ENCODE data around the gene GPR17.

Gene GPR17

DNA sequence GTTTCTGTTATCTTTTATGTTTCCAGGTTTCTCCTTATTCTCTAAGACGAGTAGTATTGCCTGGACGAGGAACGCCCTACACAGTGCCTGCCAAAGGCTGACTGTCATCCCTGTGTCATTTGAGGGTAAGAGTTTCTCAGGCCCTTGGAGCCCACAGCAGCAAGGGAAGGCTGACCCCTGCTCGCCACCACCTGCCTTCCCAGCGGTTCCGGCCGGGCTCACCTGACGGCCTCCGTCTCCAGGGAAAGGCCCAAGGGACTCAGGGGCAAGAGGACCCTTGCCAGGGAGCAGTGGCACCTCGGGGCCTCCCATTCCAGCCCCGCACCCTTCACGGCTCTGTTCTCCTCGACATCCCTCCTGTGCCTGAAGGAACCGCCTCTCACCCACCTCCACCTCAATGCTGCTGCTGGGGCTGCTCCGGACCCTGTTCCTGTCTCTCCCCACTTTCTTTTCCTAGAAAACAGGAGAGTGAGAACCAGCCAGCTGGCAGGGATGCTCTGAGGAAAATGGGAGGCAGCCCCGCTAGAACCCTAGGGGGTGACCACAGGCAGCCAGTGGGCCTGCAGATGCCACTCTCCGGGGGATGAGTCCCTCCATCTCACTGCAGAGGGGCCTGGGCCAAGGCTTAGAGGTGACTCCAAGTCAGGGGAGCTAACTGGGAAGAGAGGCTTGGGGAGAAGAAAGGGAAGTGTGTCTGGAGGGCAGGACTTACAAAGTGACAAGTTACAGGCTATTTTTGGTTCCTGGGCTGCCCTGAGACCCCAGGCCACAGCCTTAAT lies 27.5 kb downstream of the GPR17 start:
- DNase-seq: no peak

DNA sequence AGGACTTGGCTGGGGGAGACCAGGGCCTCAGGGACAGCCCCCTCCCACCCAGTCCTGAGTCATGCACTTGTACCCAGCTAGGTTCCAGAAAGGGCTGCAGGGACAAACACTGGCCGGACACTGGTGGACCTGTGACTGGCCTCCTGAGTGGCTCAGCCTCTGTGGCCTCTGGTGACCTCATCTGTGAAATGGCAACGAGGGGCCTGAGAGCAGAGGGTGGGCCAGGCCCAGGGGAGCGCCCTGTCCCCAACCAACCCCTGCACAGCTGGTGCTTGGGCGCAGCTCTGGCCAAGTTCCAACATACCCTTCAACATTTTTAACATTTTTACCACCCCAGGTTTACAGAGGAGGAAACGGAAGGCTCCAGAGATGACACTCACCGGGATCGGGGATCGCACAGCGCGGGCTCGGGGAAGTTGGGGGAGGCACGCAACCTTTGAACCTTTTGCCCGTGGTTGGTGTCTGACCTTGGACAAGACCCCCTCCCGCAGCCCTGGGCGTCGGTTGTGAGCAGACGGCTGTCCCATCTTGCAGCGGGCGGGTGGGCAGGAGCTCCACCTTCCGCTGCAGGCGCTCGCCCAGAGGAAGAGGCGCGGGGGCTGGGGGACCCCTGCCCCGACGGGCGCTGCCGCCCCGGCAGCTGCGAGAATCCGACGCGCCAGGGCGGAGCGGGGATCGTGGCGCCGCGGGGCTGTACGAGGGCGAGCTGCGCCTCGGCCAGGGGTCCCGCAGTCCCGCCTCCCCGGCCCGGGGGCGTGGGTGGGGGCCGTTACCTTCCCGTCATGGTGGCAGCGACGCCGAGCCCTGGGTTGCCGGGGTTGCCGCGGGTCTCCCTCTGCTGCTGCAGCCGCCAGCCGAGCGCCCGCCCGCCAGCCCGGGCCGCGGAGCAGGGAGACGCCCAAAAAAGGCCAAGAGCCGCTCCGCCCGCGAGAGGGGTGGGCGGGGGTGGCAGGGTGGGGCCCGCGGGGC lies 28.6 kb downstream of the GPR17 start:
- no peak for DNase-seq

DNA sequence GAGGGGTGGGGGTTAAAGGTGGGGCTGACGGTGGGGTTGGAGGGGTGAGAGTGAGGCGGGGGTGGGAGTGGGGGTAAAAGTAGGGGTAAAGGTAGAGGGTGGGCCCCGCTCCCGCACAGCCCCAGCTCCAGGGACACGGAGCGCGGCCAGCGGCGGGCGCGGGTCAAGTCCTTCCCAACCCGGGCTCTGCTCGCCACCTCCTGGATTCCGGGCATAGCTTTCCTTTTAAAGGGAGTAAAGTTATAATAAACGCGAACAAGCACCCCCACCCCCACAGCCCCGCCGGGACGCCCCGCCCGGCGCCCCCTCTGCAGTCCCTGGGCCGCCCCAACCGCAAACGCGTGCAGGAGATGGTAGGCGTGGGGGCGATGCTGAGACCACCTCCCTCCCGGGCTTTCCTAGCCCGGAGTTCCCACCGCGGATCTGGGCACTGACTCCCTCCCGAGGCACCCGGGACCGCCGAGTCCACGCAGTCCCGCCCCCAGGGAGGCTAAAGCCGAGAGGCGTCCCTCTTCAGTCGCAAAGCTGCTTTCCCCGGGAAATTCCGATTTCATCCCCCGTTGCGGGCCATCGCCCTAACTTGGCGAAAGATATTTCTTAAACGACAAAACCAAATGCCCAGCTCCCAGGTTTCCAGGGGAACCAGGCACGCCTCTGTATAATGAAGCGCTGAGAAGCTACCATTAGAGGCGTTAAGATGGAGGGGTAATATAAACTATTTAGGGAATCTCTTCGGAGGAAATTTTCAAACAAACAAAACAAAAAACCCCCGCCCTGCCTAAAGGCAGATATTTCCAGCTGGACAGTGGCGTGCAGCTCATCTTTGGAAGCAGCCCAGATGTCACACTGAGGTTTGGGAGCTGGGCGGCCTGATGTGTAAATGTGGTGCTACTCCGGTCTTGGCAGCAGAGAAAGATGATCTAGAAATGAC lies 29.6 kb downstream of the GPR17 start, which contains the start of gene LIMS2:
LIMS2 (minus strand) TSS at position 200 of the 931 bp plus-strand sequence. CDS start 506 bp downstream, outside the sequence.
- DNase-seq: no peak

DNA sequence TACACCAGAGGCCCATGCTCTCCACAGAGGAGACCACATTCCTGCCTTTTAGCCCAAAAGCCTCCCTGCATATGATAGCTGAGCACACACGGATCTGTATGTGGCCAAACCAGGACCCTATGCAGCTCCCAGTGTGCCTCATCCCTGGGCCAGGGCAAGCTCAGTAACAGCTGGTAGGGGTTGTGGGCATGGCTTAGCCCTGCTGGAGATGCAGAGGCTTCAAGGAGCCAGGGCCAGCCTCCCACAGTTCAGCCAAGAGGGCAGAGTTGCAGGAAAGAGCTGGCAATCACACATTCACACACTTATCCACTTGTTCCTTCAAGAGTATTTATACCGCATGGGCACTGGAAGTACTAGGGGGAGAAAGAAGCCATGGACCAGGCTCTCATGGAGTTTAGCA lies 31.0 kb downstream of the GPR17 start:
- DNase-seq: no peak

DNA sequence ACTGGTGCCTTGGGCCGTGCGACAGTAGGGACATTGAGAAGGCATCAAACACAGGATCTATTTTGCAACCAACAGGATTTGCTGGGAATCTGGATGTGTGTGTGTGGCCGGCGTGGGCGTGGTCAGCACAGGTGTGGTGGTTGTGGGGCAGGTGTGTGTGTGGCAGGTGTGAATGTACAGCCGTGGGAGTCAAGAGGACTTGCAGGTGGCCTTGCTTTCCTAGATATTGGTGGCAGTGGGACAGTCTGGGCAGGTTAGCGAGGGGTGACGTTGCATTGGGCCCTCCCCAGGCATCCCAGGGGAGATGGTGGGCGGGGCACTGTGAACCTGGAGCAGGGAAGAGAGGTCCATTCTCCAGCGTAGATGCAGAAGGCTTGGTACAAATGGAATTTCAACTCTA lies 32.6 kb downstream of the GPR17 start:
- no peak for DNase-seq

DNA sequence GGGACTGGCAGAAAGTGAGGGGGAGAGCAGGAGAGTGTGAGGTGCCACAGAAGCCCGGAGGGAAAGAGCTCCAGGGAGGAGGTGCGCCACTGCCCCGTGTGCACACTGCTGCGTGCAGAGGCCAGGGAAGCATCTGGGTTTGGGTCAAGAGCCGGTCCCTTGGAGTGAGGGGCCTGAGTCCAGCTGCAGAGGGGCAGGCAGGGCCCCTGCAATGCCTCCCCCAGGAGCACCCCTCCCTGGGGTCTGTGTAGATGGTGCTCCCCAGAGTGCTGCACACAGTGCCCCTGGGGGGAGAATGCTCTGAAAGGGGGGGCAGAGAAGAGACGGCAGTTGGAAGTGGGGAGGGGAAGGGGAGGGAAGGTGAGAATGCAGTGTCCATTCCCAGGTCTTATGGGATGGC lies 33.0 kb downstream of the GPR17 start:
- DNase-seq: no peak

DNA sequence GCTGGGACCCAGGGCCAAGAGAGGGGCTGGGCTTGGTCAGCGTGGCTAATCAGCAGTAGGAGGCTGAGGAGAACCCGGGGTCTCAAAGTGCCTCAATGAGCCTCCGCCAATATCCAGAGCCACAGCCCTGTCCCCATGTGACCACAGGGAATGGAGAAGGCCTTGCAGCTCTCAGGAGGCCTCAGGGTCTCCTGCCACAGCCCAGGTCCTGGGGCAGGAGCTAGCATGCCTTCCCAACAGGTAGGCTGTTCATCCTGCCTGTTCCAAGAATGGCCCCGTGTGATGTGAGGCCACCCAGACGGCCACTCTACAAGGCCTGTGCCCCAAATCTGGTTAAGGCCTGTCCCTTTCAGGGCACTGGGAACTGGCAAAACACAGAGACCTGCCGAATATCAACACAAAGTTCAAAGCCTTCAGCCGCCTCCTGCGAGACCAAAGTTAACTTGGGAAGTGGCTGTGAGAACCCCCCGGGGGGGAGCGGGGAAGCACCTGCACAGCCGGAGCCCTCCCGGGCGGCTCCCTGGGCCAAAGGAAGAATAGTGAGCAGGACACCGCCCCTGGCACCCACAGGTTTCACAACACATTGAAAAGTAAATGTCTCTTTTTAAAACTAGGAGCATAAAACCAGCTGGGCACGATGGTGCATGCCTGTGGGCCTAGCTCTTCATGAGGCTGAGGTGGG lies 33.9 kb downstream of the GPR17 start:
- DNase-seq: no peak

DNA sequence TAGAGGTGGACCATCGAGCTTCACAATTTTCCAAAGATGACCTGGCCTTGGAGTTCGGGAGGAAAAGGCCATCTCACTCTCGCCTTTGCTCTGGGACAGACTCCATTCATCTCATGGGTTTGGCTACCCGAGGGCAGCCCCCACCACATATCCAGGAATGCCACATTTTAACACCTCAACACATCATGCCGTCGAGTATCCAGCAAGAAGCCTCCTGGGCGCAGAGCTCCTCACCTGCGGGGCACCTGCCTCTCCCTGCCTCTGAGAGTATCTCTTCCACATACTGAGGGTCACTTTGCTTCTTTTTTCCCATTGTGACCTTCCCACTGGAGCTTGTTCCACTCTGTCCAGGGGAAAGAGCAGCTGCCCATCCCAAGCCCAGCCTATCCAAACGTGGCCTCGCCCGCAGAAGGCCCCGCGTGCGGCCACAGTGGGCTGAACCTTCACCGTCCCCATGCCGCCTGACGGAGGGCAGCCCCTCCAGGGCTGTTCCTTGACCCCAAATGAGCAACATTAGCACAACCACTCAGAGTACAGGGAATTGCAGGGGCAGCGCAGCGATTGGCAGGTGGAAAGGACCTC lies 34.8 kb downstream of the GPR17 start:
- DNase-seq: no peak

DNA sequence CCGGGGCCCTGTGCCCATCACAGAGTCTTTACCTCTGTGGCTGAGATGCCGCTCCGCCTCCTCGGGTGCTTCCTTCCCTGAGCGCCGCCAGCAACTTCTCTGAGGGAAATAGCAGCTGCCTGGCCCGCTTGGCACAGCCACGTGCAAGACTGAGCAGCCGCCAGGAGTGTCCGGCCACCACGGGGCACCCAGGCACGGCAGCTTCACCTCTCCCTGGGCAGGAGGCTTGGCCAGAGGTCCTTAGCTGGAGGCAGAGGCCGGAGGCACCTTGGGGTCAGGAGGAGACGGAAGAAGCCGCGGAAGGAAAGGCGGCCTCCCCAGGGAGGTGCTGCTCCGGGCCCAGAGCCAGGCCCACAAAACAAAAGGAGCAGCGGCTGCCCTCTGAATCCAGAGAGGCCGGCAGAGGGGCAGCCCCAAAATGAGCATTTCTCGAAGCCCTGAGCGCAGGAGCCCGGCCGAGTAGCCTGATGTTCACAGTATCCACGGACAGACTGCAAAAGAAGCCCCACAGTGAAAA lies 35.4 kb downstream of the GPR17 start:
- DNase-seq: no peak

DNA sequence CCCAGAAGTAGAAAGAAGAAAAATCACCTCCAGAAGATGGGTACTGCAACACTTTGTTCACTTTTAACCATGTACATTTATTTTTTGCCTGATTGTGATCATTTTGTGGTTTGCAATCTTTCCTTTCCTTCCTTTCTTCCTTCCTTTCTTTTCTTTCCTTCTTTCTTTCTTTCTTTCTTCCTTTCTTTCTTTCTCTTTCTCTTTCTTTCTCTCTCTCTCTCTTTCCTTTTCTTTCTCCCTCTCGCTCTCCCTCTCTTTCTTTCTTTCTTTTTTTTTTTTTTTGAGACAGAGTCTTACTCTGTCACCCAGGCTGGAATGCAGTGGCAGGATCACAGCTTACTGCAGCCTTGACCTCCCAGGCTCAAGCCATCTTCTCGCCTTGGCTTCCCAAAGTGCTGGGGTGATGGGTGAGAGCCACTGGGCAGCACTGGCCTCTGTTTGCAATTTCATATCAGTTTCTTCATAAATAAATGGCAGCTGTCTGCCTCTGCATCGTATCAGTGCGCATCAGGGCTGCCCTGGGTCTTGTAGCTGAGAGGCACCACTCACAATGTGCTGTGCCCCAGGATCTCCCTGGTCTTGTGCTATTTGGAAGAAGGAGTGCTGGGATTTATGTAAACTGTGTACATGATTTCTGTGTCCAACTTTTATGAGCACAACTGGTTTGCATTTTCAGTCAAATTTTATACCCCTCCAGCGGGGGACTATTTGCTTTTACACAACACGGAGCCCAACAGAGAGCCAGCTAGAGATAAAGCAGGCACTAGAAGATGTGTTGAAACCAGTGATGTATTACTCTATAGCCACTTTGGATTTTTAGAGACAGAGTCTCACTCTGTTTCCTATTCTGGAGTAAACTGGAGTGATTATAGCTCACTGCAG lies 36.3 kb downstream of the GPR17 start:
- no peak for DNase-seq

DNA sequence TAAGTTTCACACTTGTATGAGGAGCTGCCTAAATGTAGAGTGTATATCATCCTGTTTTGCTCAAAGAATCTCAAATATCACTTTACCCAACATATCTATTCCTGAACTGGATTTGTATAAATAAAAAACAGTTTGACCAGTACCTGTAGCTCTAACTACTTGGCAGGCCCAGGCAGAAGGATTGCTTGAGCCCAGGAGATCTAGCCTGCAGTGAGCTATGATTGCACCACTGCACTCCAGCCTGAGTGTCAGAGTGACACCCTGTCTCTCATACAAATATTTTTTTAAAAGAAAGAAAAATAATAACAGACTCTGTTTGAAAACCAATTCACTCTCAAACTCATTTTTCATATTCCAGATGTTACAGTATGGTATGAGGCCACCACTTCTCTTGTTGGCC lies 37.1 kb downstream of the GPR17 start:
- no peak for DNase-seq

DNA sequence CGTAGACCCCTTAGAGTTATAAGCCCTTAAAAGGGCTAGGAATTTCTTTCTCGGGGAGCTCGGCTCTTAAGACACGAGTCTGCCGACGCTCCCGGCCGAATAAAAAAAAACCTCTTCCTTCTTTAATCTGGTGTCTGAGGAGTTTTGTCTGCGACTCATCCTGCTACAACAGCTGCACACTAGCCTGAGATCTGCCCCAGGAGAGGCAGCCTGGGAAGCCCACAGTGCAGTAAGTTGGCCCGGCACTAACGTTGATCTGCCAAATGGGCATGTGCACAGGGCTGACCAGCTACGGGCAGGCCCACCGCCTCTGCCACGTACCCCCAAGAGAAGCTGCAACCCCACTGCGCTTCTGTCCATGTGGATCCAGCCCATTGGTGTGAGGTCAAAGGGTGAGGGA lies 37.8 kb downstream of the GPR17 start:
- no peak for DNase-seq

DNA sequence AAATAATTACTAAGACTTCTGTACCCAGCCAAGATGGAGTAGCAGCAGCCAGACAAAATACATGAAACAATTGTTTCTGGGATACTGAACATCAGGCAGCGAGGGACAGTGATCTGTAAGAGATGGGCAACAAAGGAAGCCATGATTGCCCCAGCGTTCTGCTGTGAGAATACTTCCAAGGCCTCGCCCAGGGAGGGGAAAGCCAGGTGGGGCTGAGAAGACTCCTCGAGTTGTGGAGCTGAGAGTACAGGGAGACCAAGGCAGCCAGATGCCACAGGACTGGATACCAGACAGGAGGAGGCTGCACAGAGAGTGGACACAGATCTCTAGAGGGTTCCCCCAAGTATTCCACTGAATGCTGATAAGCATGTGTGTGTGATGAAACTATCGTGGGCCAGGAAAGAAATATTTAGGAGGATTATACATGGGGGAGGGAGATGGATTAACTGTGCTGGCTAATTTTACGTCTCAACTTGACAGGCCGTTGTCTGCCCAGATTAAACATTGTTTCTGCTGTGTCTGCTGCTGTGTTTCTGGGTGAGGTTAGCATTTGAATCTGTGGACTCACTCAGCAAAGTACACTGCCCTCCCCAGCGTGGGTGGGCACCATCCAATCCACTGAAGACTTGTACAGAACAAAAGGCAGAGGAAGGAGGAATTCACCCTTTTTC lies 39.6 kb downstream of the GPR17 start:
- no peak for DNase-seq

DNA sequence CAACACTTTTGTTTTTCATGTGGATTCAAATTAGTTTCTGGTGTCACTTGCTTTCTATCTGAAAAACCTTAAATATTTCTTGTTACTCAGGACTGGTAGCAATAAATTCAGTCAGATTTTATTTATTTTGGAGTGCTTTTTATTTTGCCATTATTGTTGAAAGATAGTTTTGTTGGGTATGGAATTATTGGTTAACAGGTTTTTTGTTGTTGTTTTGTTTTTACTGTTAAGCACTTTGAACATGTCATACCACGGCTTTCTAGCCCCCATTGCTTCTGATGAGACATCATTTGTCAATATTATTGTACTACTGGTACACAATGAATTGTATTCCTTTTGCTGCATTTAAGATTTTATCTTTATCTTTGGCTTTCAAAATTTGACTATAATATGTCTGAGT lies 42.5 kb downstream of the GPR17 start:
- DNase-seq: no peak

DNA sequence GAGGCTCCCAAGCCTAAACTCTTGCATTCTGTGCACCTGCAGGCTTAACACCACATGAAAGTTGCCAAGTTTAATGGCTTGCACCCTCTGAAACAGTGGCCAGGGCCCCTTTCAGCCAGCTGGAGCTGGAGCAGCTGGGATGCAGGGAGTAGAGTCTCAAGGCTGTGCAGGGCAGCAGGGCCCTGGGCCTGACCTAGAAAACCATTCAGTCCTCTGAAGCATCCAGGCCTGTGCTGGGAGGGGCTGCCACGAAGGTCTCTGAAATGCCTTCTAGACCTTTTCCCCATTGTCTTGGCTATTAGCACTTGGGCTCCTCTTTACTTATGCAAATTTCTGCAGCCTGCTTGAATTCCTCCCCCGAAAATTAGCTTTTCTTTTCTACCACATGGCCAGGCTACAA lies 44.7 kb downstream of the GPR17 start:
- DNase-seq: no peak

DNA sequence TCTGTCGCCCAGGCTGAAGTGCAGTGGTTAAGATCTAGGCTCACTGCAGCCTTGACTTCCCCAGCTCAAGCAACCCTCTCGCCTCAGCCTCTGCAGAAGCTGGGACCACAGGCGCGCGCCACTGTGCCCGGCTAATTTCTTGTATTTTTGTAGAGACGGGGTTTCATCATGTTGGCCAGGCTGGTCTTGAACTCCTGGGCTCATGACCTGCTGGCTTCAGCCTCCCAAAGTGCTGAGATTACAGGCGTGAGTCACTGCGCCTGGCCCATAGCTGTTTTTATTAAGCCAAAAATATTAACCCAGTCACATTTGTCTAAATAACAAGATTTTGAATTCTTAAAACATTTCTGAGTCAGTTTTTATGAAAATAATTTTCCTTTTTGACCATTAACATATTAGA lies 49.0 kb downstream of the GPR17 start:
- DNase-seq: no peak

DNA sequence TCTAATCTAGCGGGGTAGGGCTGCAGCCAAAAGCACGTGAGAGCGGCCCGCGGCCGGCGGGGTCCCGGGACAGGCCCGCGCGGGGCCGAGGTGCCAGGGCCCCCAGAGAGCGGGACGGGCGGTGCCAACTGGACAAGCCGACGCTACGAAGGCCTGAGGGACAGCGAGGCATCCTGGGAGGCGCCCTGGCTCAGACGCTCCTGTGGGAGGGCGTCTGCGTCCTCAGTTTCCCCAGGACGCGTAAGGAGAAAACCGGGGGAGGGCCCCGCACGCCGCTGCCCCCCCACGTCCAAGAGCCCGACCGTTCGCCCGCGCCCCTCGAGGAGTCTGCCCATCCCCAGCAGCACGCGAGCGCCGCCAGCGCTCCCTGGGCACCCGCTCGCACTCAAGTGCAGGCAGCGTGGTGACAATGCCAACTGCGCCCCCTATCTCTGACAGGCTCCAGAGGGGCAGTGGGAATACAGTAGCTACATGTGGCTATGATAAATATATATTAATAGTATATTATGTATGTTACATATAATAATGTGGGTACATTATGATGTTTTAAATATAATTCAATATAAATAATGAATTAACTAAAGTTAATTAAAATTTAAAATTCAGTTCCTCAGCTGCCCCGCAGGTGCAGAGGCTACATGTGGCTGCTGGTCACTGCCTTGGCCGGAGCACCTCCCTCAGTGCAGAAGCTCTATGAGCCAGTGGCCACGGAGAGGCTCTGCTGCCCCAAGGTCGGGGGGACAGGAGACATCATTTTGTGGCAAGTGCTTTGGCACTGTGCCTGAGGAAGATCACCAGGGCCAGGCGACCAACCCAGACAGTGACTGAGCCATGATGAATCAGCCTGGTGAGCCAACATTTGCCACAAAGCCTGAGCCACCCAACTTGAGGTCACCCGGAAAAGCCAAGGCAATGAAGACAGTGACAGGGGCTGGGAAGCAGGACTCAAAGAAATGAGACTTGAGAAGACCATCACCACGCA lies 49.8 kb downstream of the GPR17 start:
- DNase-seq: peak; percentile 20 to 32

DNA sequence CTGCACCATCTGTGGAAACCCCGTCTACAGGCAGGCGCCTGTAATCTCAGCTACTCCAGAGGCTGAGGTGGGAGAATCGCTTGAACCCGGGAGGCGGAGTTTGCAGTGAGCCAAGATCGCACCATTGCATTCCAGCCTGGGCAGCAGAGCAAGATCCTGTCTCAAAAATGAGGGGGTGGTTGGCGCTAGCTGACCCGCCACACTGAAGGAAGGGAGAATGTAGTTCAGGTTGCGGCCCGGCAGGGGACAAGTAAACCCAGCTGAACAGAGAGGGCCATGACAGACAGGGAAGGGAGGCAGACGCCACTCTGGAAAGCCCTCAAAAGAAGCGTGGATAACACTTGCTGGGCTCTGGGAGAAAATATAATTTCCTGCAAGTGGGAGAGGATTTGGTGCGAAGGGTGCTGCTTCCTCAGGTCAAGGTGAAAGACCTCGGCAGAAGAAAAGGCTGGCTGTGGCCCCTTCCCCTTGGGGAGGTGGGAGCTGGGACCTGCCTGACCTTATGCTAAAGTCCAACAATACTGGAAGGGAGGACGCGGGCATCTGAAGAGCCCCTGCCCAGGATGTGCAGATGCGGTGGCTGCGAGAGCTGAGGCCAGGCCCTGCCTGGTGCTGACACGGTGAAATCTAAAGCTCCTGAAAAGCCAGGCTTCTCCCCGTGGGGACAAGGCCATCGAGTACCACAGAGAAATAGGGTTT lies 51.7 kb downstream of the GPR17 start:
- DNase-seq: no peak
